CD4-positive, alpha-beta T cell treated with Interferon gamma for 1 hour (primary cell): ENCODE data around the gene MTMR3.

Experiments
- DNase-seq: peaks from one replicate; pipeline ENCODE4 v3.0.0-alpha.2; 2020

Gene MTMR3

DNA sequence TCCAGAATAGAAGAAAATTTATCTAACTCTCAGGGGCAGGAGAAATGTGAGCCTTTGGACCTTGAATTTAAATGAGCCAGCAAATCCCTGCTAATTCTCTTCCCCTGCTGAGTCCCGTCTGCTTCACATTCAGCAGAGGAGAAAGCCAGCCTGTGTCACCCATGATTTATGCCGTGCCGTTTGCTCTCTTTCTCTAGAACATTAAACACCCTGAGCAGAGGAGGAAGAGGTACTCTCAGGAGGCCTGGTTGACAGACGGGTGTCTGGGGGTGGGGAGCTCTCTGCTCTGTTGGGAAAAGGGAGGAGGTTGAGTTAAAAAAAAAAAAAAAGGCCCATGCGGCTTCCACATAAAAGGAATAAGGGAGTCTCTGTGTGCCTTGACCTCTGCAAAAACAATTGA is 11.3 kb upstream of the MTMR3 start:
- DNase-seq = no peak

DNA sequence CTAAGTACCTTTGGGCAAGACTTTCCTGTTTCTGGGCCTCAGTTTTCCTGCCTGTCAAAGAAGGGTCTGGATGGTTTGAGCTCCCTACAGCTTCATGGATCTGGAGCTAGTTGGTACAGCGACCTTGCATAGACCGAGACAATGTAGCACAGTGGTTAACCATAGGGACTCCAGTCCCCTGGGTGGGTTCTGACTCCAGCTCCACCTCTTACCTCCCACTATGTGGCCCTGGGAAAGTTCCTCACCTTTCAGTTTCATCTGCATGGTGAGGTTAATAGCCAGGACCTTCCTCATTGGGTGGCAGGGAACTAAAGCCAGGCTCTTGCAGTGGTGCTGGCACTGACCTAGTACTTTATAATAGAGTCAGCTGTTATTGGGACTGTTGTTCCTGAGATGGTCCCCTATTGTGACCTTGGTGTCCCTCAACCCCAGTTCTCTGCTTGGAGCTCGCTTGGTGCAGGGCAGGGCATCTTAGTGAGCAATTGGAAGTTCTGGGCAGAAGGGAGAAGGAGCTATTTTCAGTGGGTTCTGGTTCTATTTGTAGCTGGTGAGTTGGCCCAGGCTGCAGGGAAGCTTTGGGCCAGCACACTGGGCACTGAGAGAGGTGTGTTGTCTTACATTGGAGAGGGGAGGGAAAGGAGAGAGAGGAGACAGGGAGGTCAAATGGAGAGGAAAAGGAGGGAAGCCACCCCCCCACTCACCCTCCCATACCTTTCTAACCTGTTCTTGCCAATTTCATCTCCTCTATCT is 10.7 kb upstream of the MTMR3 start:
- DNase-seq = no peak

- DNase-seq = no peak
These were observed 10.0 kb upstream of the MTMR3 start for GRCh38 chr22:29872989-29873388.

DNA sequence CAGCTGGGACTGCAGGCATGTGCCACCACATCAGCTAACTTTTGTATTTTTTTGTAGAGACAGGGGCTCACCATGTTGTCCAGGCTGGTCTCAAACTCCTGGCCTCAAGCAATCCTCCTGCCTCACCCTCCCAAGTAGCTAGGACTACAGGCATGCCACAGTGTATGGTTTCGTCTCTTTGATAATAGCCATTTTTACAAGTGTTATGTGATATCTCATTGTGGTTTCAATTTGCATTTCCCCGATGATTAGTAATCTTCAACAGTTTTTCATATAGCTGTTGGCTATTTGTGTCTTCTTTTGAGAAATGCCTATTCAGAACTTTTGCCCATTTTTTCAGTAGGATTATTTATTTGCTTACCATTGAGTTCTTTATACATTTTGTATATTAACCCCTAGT is 9.0 kb upstream of the MTMR3 start:
- no peak for DNase-seq

- no peak for DNase-seq
These were observed 5.4 kb upstream of the MTMR3 start for GRCh38 chr22:29877620-29878019.

DNA sequence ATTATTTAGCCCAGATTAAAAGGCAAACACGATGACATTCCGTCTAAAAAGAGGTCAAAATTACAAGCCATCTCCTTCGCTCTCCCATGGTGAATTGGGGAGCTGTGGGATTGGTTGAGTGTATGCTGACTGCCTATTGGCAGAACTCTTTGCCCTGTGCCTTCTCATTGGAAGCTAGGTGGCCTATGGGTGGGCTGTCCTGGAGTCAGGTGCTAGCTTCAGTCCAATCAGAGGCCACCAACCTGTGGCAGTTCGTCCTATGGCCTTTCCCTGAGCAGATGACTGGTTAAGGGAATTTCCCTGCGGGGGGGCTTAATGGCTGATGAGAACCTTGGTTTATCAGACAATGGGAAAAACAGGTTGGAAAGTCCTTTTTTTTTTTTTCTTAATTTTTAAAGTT is 3.2 kb upstream of the MTMR3 start:
- no peak for DNase-seq

GRCh38 chr22:29882716-29883044 is 294 bp upstream of the MTMR3 start:
- no peak for DNase-seq

GRCh38 chr22:29883775-29884097 is 762 bp downstream of the MTMR3 start:
- no peak for DNase-seq

DNA sequence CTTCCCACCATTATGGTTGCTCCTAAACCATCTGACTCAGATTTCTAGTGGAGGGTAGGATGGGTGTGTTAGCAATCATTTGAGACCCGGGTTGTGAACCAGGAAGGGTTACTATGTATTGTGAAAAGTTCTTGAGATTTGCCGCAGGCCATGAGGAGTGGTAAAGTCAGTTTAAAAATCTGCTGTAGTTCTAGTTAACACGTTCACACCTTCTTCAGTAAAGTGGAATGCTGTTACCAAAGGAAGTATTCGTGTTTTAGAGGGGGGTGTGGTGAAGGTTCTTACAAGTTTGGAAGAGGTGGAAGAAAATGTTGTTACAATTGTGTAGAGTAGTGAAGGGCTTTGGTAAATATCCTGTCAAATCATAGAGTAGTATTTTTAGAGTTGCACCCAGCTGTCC is 2.6 kb downstream of the MTMR3 start:
- DNase-seq = no peak

DNA sequence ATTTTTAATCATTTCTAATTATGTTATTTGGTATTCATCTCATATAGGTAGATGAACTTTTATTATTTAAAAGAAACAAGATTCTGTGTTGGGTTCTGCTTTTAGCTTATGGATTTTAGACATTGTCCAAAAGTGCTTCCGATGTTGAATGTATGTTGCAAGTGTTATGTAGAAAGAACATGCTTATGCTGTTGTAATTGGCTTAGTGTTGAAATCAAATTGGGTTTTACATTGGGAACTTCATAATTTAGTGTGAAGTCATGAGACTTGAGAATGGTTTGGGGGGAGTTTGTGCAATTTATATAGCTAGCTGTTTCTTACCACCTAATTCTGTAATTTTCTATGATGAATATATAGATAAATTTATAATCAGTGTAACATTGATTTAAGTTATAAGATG is 3.6 kb downstream of the MTMR3 start:
- no peak for DNase-seq

DNA sequence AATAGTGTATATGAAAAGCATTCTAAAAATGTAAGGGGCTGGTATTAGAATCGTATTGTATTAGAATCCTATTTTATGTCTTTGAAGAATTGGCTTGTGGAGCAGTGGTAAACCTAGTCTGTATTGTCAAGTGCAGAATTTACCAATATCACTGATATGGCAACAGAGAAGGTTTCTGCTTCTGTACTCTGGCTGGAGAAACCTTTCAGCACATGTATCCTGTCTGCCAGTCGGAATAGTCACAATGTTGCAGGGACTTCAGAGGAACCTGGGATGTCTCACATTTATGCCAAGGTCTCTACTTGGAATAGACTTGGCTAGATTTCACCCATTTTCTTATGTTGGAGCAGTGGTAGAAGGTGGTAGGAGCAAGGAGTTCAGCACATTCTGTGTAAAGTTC is 4.4 kb downstream of the MTMR3 start:
- no peak for DNase-seq

- no peak for DNase-seq
These were observed 7.8 kb downstream of the MTMR3 start for GRCh38 chr22:29890760-29891159.

- no peak for DNase-seq
These were observed 9.6 kb downstream of the MTMR3 start for GRCh38 chr22:29892315-29893156.

DNA sequence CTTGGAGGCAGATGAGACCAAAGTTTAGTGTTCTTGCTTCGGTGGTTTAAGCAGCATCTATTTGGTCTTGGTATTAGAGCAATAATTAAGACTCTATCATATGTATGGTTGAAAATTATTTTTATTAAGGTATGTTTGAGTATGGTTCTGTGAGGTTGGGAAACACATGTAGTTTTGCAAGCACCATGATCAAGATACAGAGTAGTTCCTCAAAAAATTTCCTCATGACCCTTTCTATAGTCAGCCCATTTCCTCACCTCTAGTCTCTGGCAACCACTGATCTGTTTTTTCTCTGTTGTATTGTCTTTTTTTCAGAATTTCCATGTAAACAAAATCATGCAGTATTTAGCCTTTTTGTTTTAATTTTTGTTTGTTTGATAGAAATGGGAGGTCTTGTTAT is 18.4 kb downstream of the MTMR3 start:
- DNase-seq = no peak

GRCh38 chr22:29903371-29903770 is 20.4 kb downstream of the MTMR3 start:
- no peak for DNase-seq

GRCh38 chr22:29904020-29904419 is 21.0 kb downstream of the MTMR3 start:
- no peak for DNase-seq

GRCh38 chr22:29907753-29908515 is 25.0 kb downstream of the MTMR3 start:
- no peak for DNase-seq

DNA sequence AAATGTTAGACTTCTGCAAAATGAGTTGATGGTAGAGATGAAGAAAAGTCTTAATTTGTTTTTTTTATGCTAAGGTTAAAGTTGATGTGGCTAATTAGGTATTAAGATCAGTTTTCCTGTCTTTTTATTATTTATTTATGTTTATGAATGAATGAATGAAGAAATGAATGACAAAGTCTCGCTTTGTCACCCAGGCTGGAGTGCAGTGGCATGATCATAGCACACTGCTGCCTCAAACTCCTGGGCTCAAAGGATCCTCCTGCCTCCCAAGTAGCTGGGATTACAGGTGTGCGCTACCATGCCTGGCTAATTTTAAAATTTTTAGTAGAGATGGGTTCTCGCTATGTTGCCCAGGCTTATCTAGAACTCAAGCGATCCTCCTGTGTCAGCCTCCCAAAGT is 29.2 kb downstream of the MTMR3 start:
- DNase-seq = no peak

- DNase-seq = no peak
These were observed 29.8 kb downstream of the MTMR3 start for GRCh38 chr22:29912605-29913398.

- no peak for DNase-seq
These were observed 31.2 kb downstream of the MTMR3 start for GRCh38 chr22:29914165-29914564.

DNA sequence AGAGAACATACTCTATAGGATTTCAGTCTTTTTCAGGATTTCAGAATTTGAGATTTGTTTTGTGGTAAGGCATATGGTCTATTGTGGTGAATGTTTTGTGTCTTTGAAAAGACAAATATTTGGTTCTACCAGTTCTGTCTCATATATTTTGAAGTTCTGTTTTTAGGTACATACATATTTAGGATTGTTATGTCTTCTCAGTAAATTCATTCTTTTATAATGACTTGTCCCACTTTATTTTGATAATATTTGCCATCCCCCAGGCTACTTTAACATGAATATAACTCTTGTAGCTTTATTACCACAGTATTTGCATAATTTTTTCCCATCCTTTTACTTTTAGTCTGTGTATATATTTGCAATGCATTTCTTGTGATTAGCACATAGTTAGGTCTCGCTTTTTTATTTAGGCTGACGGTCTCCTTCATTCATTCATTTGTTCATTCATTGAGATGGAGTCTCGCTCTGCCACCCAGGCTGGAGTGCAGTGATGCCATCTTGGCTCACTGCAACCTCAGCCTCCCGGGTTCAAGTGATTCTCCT is 32.1 kb downstream of the MTMR3 start:
- DNase-seq = no peak

DNA sequence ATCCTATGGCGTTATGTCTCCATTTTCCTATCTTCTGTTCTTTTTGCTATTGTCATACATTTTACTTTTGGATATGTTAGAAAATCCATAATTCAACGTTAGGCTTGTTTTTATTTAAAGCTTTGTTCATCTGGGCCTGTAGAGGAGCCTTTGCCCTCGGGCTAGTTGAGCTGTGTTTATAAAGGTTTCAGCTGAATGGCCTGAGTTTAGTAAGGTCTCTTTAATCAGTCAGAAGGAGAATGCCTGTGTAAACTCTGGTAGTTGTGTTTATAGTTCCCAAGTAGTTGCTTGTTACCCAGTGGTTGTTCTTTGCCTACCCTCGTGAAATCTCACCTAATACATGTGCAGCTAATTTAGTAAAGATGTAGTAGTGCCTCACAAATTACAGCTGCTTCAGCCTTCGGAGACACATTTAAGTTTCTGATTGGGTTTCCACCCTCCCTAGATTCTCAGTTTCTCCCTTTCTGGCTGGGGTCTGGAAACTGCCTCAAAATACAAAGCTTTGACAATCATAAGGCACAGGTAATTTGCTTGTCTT is 33.1 kb downstream of the MTMR3 start:
- DNase-seq = no peak
